Left colon (tissue), 2 donors: ENCODE data around the gene FKBP5. TPM values are rescaled to one million over a fixed set of nuclear protein-coding genes. Genes with fewer than 3 reads are reported as not detected.

Experiments used
- ATAC-seq: fragments of 200-7000 bp; cut with Tn5 transposase; one replicate; pipeline ENCODE4 v1.9.1; 2020; ENCODE audit warnings: mild to moderate bottlenecking, moderate library complexity
- DNase-seq, 2 donors: peaks; one replicate each; pipeline ENCODE4 v3.0.0-alpha.2; 2020
- intact Hi-C, 2 donors: fragments of 100-400 bp; cut with DNase I in 1 of 2; cut with micrococcal nuclease in 1 of 2; formaldehyde crosslinking; loops; one replicate each; pipeline versions ENCODE4 v1.11.2 to v1.14.0; 2022; cut with DNase I, micrococcal nuclease
- total RNA-seq, 2 donors: library from RNA; stranded (reverse); fragmentation: NEBNext Ultra II Directional; extraction: Animal tissue kit (Norgen Biotek cat#: 25700); gene quantifications; one replicate each; pipeline ENCODE4 v1.2.1, GENCODE V29; 2021
- donor health status: DM: no; HTN: no; CAD: no.
- donor health status: DM: yes; HTN: yes; CAD: no.

FKBP5 gene
- total RNA-seq, 2 donors from 2014 or later: 40.3 to 252 TPM

DNA sequence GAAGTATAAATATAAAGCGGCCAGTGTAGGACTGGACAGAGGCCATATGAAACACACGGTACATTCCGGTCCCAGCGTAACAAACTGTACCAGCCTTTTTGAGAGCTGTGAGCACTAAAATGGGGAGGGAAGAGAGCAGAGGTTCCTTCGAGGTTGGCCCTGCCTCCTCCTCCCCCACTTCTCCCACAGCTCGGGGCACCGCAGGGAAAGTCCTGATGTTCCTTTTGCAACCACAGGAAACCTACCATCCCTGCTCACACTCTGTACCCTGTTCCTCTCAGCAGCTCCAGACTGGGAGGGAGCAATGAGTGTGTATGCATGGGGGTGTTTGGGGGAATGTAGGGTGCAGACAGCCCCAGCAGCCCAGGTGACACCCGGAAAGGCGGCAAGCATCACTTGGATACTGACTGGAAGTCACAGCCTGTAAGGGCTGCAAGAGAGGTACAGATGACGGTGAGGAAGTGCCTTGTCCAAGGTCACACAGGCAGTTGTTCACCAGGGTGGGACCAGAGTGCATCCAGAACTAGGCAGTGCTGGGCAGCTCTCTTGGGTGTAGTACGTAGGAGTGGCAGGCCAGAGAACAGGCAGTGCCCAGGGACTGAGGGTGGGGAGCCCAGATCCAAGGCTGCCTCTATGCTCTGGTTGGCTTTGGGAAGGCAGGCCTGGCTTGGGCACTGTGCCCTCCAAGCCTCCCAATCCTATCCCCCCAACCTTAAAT lies 37.2 kb upstream of the FKBP5 start:
- intact Hi-C loops: loop anchor here in 1 of 2 donors (5.0 kb wide), 1 partner anchor 39 kb away; the partner anchor contains the start of gene FKBP5
- ATAC-seq (peak; percentile 66), DNase-seq (peak; percentile 81 to 97)

DNA sequence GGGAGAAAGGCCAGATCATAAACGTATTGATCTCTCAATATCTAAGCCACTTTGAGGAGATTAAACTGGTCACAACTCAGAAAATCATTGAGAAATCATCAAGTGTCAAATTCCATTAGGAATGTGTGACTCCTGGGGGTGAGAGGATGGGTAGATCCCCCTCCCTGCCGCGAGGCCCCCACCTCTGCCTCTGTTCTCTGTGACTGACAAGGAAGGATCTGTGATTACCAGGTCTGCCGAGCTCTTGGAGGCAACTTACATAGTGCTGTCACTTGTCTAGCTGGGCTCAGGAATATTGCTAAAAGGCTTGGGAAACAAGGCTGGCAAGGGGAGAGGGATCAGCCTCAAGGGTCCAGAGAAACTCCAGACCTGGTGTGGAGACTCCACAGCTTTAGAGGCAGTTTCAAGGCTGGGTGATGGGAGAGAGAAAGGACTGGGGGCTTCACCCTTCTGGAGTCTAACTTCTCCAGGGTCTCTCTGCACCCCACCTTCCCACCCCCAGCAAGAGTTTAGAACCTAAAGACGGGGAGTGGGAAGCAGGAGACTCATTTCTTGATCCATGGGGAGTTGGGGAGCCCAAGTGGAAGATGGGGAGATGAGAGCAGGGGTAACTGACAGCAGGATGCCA lies 36.5 kb upstream of the FKBP5 start:
- ATAC-seq: no peak
- intact Hi-C loops: loop anchor here in 1 of 2 donors (5.0 kb wide), 1 partner anchor 38 kb away; the partner anchor contains the start of gene FKBP5

DNA sequence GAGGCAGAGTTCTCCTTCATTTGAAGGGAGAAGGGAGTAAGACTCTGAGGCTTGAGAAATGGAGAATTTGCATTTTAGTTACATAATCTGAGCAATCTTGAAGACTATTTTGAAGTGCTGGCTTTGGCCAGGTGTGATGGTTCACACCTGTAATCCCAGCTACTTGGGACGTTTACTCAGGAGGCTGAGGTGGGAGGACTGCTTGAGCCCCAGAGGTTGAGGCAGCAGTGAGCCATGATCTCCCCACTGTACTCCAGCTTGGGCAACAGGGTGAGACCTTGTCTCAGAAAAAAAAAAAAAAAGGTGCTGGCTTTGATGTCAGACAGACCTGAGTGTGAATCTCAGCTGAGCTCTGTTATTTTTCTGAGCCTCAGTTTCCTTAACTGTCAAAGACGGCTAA lies 35.8 kb upstream of the FKBP5 start:
- intact Hi-C loops: no loop called here
- DNase-seq (no peak), ATAC-seq (no peak)

More for the DNA sequence above, 36.5 kb upstream of the FKBP5 start:
- DNase-seq: no peak

DNA sequence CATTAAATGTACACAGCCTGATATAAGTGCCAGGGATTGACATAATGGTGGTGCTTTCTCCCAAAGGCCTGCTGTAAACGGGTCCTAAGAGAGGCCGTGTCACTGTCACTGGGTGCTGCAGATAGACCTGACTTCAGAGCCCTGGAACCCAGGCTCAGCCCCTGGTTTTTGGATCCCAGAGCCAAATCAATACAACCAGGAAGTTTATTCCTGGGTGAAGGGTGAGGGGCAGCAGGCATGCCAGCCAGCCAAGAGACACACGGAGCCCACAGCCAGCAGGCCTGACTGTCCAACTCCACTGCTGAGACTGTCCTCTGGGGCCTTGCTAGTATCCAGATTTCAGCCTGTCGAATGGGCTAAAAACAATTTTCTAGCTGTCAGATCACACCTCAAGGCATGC lies 35.3 kb upstream of the FKBP5 start:
- no peak for ATAC-seq
- no peak for DNase-seq
- intact Hi-C loops: no loop called here

DNA sequence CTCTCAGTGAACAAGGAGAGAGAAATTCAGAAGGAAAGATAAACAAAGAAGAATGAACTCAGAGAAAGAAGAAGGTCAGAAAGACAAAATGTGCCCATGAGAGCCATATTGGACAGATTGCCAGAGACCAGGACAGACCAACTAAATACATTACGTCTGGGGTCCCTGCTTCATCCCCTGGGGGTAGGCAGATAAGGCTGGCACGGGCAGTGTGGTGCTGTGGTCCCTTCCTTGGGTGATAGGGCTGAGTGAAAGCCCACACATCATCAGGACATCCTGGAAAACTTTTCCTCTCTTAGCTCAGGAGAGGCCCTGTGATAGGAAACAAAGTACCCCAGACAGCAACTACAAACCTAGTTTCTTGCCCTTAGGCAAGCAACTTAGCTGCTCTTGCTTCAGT lies 34.9 kb upstream of the FKBP5 start:
- ATAC-seq (no peak), DNase-seq (no peak)
- intact Hi-C loops: no loop called here

DNA sequence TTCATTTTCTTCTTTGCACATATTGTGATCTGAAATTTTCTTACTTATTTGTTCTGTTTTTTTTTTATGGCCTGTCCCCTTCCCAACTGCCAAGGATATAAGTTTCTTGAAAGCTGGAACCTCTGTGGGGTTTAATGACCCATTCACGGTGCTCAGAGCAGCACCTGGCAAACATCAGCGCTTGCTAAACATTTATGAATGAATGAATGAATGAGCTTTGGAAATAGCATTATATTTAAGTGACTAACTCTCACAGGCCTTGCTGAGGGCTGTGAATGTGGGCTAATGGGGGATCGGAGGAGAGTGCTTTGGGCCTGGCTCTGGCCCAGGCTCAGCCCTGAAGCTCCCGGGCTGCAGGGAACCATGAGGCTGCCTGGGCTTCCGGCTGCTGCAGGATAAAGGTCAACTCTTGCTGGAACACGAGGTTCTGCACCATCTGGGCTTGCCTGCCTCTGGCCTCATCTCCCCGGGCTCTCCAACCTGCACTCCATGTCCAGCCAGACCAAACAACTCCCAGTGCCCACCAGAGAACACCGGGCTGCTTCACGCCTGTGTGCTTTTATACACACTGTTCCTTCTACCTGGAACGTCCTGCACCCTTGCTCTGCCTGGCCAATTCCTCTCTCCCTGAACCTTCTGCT lies 33.5 kb upstream of the FKBP5 start:
- DNase-seq (peak; percentile 57 to 78), ATAC-seq (peak; percentile 26)
- intact Hi-C loops: no loop called here

DNA sequence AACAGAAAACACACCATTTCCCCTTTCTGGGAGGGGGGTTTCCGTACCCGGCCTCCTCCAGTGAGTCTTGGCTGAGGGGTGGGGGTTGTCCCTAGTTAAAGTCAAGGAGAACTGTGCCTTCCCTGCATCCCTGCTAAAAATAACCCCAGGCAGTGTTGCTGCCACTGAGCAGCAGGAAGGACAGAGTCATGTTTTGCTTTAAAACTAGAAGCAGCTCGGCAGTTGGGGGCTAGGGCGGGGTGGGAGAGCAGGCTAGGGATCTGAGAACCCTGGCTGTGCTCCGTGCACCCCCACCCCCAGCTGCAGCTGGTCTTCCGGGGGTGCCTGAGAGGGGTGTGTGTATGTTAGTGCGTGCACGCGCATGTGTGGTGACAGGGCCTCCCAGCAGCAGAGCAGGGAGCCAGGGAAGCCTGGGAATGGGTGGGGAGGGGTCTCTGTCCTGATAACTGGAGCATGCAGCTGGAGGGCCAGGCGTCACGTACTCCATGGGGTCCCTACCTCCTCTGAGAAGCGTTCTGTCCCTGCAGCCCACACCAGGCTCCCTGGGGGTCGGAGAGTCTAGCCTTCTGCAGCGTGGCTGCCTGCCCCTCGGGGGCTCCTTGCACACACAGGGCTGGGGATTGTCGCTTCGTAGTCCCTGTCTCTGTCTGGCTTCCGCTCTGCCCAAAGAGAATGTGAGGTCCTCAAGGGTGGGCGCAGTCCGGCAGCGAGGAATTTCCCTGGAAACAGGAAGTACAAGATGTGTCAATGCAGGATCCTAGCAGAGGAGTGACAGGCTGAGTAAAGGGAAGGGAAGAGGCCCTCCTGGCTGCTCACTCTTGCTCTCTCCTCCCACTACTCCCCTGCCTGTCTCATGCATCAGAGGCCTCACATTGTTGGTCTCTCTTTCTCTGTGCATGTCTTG lies 31.4 kb upstream of the FKBP5 start:
- DNase-seq (peak; percentile 45 to 58), ATAC-seq (no peak)
- intact Hi-C loops: no loop called here

DNA sequence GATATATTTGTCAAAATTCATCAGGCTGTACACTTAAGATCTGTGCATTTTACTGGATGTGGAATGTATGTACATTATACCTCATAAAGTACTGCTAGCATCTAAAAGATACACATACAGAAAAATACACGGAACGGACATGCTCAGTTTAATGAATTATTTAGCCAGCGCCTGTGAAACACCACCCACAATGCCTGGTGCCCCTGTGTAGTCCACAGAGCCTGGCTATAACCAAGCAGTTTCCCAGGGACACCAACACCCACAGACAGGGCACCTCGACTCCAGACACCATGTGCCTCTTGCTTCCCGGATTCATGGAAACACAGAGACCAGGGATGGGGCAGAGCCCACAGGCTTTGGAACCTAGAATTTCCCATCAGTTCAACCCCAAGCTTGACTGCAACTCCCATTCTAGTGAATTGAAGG lies 30.7 kb upstream of the FKBP5 start:
- no peak for DNase-seq
- ATAC-seq: no peak
- intact Hi-C loops: no loop called here

DNA sequence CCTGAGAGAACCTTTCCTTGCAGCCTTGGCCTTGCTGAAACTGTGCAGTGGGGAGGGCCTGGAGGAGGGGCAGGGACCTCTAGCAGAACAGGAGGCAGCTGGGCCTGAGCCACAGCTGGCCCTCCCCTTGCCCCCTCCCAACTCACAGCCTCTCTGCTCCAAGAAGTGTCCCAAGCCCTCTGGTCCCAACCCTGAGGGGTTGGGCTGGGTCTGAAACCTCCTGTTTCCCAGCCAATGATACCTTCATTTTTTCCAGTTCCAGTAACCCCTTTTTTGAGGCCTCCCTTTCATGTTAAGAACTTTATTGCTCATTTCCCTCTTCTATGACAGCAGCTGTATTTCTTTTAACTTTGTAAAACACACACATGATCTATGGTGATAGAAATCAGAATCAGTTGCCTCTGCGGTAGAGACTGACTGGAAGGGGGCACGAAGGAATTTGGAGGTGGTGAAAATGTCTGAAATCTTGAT lies 30.2 kb upstream of the FKBP5 start:
- DNase-seq: no peak
- intact Hi-C loops: no loop called here
- ATAC-seq: no peak

DNA sequence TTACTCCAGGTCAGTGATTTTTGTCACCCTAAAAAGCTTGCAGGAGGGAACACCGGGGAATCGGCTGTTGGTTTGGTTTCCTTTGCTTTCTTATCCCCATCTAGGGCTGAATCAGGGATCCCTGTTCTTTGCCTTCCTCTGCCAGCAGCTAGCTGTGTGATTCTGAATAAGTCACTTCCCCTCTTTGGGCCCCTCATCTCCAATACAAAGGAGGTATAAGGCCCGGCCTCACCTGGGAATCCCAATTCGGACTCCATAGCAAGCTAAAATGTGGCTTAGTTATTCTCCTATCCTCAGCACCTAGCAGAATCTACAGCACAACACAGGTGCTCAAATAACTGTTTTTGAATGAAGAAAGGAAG lies 29.6 kb upstream of the FKBP5 start:
- DNase-seq (no peak), ATAC-seq (no peak)
- intact Hi-C loops: no loop called here

DNA sequence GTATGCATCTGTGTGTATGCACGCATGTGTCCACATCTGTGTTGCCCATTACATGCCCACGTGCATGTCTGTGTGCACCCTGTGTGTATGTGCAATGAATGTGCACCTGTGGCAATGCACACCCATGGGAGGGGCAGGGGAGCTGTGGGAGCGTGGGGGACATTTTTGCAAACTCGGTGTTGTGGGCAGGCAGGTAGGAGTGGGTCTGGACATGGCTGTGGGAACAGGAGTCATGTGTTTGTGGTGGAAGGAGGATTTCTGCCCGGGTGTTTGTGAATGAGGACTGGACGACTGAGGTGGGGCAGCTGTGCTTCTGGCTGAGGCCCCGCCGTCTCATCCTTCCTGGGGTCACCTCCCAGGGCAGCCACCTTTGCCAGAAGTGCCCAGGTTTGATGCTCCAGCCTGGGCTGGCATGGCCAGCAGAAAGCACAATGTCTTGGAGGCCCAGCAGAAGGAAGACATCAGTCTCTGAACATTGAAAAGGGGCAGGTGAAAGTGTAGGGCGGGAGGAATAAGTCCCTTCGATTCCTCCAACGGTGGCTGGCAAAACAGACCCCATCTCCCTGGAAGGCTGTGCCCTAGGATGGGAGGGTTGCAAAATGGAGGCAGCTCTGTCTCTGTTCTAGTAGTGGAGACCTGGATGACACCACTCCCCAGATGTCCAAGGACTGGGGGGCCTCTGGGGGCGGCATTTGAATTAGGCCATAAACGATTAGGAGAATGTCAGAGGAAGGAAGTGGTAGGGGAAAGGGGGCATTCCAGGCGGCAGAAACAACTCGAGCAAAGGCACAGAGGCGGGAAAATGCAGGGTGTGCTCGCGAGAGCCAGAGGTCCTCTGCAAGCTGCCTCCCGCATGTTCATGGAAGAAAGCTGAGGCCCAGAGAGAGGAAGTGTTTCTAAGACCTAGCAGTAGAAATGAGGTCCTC lies 29.0 kb upstream of the FKBP5 start:
- ATAC-seq (no peak), DNase-seq (no peak)
- intact Hi-C loops: no loop called here

DNA sequence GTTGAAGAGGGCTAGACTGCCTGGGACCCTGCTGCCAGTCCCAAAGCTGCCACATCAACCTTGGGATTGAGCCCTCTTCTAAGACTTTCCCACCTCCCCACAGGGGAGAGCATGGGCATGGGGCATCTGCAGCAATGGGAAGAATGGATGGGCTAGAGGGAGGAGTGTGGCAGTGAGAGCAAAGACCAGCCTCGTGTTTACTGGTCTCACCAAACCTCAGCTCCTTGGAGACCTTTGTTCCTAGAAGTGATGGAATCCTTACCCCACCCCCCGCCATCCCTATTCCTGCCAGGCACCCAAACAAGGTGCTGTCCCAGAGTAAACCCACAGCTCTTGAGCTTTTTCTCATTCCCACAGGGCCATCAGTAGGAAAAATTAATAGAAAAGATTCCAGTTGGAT lies 28.1 kb upstream of the FKBP5 start:
- ATAC-seq (peak; percentile 39), DNase-seq (no peak)
- intact Hi-C loops: no loop called here

DNA sequence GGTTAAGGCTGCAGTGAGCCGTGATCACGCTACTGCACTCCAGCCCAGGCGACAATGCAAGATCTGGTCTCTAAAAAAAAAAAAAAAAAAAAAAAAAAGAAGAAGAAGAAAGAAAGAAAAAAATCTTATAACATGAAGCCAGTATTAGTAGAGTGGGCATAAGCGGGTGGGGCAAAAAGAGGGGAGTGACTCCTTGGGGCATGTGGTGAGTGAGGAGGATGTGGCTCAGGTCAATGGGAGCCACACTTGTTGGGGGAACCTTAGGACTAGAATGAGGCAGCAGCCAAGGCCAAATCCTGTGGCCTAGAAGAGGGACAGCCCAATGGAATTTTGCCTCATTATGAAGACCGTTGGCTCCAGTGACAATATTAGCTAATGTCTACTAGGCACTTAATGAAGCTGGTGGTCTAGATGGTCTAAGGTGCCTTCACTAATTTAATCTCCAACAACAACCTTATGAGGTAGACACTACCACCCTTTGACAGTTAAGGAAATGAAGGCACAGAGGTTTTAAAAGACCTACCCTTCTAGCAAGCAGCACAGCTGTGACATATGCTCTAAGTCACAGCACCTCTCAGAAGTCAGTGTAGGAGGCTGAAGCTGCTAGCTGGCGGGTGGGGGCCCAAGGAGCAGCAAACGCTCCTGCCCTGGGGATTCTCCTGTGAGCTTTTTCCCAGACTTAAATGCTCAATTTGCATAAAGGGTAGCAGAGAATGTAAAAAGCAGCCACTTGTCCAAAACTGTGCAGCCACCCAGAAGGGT lies 24.5 kb upstream of the FKBP5 start:
- DNase-seq: no peak
- no peak for ATAC-seq
- intact Hi-C loops: no loop called here

DNA sequence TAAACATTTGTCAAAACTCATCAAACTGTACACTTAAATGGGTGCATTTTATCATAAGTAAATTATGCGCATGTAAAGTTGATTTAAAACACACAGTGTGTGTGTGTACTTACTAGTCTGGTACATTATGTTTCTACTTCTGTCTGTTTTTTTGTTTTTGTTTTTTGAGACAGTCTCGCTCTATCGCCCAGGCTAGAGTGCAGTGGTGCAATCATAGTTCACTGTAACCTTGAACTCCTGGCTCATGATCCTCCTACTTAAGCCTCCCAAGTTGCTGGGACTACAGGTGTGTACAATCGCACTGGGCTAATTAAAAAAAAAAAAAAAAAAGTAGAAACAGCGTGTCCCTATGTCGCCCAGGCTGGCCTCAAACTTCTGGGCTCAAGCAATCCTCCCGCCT lies 23.0 kb upstream of the FKBP5 start:
- ATAC-seq (no peak), DNase-seq (no peak)
- intact Hi-C loops: no loop called here

DNA sequence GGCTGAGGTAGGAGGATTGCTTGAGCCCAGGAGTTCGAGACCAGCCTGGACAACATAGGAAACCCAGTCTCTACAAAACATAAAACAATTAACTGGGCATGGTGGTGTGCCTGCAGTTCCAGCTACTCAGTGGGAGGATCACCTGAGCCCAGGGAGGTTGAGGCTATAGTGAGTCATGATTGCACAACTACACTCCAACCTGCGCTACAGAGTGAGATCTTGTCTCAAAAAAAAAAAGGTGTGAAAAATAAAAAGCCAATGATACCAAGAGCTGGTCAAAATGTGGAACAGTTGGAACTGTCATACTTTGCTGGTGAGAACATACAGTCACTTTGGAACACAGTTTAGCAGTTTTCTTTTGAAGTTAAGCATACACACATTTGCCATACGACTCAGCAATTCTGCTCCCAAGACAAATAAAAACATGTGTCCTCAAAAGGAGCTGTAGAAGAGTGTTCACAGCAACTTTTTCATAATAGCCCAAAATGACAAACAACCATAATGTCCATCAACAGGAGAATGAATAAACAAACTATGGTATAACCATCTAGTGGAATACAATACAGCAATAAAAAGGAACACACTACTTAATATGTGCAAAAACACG lies 21.6 kb upstream of the FKBP5 start:
- intact Hi-C loops: no loop called here
- DNase-seq (no peak), ATAC-seq (peak; percentile 39)

DNA sequence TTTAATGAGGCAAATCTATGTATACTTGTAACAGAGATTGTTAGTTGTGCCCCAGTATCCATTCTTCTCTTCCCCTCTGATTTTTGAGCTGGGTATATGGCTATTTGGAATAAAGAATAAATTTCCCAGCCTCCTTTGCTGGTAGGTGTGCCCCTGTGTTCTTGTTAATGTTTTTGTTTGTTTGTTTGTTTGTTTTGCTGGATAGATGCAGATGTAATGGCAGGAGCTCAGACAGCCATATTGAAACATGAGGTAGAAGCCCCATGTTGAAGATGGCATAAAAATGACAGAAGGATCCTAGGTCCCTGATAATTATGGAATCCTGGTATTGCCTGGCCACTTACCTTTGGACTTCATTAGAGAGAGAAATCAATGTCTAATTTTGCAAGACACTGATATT lies 19.9 kb upstream of the FKBP5 start:
- DNase-seq: no peak
- intact Hi-C loops: no loop called here
- no peak for ATAC-seq
